OCI-LY7 (cell line): ENCODE data around the gene MIS12.

ENCODE experiments used
- EZH2phosphoT487 ChIP-seq: fragments of 200-600 bp; sonication (generic); IDR thresholded peaks from 2 replicates; pipeline ENCODE4 v1.6.1; 2018; ENCODE audit warnings: low read depth, borderline replicate concordance, mild to moderate bottlenecking, mixed run types, antibody characterized with exemption, low read length, moderate library complexity, mixed read lengths
- TF ChIP-seq, protein P1 (sequence below): fragments of 200-600 bp; sonication (generic); conservative IDR thresholded peaks from 2 replicates; pipeline ENCODE4 v1.5.1; 2014; ENCODE audit warnings: mild to moderate bottlenecking, antibody characterized with exemption, low read length, moderate library complexity, mixed read lengths

DNA sequence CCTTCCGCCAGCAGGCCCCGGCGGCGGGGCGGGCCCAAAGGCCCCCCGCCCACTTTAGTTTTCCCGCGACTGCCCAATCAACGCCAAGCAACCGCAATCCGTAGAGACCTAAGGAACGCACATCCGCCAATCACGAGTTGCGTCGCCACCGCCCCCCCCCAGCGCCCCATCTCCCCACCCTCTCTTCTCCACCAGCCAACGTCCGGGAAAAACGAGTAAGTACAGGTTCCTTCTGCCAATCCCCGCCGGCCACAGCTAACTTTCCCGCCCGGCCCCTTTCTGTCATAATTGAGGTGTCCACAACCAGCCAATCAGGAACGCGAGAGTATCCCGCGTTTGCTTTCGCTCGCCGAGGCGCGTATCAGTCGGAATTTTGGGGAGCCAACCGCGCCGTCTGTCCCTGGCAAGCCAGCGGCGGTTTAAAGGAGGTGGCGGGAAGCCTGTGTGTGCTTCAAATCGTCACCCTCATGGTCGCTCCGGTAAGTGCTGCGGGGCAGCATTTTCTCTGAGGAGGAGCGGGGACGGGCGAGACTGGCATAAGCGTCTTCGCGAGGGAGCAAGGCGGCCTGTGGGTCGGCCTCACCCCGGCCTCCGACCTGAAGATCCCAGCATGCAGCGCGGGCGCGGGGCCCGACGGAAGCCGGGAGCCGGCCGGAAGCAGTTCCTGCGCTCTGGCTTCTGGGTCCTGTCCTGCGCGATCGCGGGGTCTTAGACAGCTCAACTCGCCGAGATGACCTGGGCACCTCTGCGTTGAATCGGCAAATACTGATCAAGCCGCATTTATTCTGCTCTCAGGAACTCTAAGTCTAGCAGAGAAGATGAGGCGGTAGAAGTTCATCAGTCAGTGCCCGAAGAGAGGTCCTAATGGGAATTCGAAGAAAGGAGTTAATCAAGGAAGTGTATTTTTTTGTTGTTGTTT is at the start of gene MIS12:
- TF ChIP-seq, protein P1, sequence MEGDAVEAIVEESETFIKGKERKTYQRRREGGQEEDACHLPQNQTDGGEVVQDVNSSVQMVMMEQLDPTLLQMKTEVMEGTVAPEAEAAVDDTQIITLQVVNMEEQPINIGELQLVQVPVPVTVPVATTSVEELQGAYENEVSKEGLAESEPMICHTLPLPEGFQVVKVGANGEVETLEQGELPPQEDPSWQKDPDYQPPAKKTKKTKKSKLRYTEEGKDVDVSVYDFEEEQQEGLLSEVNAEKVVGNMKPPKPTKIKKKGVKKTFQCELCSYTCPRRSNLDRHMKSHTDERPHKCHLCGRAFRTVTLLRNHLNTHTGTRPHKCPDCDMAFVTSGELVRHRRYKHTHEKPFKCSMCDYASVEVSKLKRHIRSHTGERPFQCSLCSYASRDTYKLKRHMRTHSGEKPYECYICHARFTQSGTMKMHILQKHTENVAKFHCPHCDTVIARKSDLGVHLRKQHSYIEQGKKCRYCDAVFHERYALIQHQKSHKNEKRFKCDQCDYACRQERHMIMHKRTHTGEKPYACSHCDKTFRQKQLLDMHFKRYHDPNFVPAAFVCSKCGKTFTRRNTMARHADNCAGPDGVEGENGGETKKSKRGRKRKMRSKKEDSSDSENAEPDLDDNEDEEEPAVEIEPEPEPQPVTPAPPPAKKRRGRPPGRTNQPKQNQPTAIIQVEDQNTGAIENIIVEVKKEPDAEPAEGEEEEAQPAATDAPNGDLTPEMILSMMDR: no peak
- no peak for TF ChIP-seq EZH2phosphoT487
